Measurements from ENCODE around the gene CNTNAP2. TPM values are rescaled to one million over a fixed set of nuclear protein-coding genes. Genes with fewer than 3 reads are reported as not detected.
"Not testable (repeated sequence)": the region's sequence is repeated elsewhere in the genome, so short reads cannot be mapped to it uniquely, and the experiment has no call there.

CNTNAP2 gene
- total RNA-seq, 6 experiments from 2014 or later: 0.07 to 0.13 (median 0.12) TPM; not detected in 3

DNA sequence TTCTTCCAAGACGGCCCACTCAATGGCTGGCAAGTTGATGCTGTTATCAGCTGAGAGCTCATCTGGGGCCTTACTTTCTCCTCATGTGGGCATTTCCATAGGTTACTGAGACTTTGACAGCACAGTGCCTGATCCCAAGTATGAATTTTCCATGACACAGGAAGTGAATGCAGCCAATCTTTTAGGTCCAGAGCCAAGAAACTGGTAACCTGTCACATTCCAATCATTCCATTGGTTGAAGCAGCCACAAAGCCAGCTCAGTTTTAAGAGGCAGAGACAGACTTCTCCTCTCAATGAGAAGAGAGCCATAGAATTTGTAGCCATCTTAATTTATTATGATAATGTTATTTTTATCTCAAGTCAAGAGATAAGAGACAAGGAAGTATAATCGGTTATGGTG, 775.5 kb downstream of the CNTNAP2 start:
- H3K9me3 Mint-ChIP-seq: peaks cover 21% of the 10 kb centered on the region
- no peak overlapping the region for H3K27ac Mint-ChIP-seq
- TF ChIP-seq, protein P1, sequence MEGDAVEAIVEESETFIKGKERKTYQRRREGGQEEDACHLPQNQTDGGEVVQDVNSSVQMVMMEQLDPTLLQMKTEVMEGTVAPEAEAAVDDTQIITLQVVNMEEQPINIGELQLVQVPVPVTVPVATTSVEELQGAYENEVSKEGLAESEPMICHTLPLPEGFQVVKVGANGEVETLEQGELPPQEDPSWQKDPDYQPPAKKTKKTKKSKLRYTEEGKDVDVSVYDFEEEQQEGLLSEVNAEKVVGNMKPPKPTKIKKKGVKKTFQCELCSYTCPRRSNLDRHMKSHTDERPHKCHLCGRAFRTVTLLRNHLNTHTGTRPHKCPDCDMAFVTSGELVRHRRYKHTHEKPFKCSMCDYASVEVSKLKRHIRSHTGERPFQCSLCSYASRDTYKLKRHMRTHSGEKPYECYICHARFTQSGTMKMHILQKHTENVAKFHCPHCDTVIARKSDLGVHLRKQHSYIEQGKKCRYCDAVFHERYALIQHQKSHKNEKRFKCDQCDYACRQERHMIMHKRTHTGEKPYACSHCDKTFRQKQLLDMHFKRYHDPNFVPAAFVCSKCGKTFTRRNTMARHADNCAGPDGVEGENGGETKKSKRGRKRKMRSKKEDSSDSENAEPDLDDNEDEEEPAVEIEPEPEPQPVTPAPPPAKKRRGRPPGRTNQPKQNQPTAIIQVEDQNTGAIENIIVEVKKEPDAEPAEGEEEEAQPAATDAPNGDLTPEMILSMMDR (IDR thresholded peaks at IDR 0.05): no peak
- no peak for DNase-seq
- no peaks in the 10 kb centered on the region for H3K4me1 Mint-ChIP-seq (ENCODE audit: low read depth)
- no peaks in the 10 kb centered on the region for H3K27me3 Mint-ChIP-seq (ENCODE audit: insufficient read depth)
- H3K36me3 Mint-ChIP-seq (ENCODE audit: low read depth): no peaks in the 10 kb centered on the region
- H3K4me3 Mint-ChIP-seq: no peak overlapping the region

GRCh38 chr7:146894927-146895326, 778.3 kb downstream of the CNTNAP2 start:
- H3K27me3 Mint-ChIP-seq (ENCODE audit: insufficient read depth): no peaks in the 10 kb centered on the region
- no peaks in the 10 kb centered on the region for H3K4me1 Mint-ChIP-seq (ENCODE audit: low read depth)
- no peak overlapping the region for H3K4me3 Mint-ChIP-seq
- no peaks in the 10 kb centered on the region for H3K36me3 Mint-ChIP-seq (ENCODE audit: low read depth)
- no peak for DNase-seq
- TF ChIP-seq, protein P1 (IDR thresholded peaks at IDR 0.05): no peak
- H3K27ac Mint-ChIP-seq: no peak overlapping the region
- H3K9me3 Mint-ChIP-seq: peaks cover 23% of the 10 kb centered on the region

DNA sequence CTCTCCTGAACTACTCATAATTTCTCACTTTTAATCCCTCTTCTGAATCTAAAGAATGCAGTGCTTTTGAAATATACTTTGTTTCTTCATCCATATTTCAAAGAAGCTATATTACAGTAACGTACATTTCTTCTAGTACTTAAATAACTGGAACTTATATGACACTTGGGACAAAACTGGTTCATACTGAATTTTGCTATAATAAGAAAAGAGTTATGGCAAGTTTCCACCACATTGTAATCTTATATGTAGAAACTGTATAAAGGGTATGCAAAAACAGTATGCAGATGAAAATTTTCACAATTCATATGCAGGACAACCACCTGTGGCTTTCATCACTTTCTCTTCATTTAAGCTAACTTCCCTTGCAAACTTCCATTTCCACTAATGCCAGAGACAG, 785.7 kb downstream of the CNTNAP2 start:
- H3K9me3 Mint-ChIP-seq: peaks cover 58% of the 10 kb centered on the region
- H3K27ac Mint-ChIP-seq: no peak overlapping the region
- H3K27me3 Mint-ChIP-seq (ENCODE audit: insufficient read depth): no peaks in the 10 kb centered on the region
- no peaks in the 10 kb centered on the region for H3K36me3 Mint-ChIP-seq (ENCODE audit: low read depth)
- H3K4me3 Mint-ChIP-seq: no peak overlapping the region
- no peaks in the 10 kb centered on the region for H3K4me1 Mint-ChIP-seq (ENCODE audit: low read depth)
- TF ChIP-seq, protein P1 (IDR thresholded peaks at IDR 0.05): no peak
- no peak for DNase-seq

- DNase-seq: no peak
- H3K4me3 Mint-ChIP-seq: no peak overlapping the region
Measured at GRCh38 chr7:146902728-146903127, 786.1 kb downstream of the CNTNAP2 start.

GRCh38 chr7:146905746-146906145, 789.1 kb downstream of the CNTNAP2 start:
- H3K36me3 Mint-ChIP-seq (ENCODE audit: low read depth); H3K27ac Mint-ChIP-seq; DNase-seq; H3K27me3 Mint-ChIP-seq (ENCODE audit: insufficient read depth); H3K4me1 Mint-ChIP-seq (ENCODE audit: low read depth); H3K4me3 Mint-ChIP-seq: not testable (repeated sequence)
- H3K9me3 Mint-ChIP-seq: peaks cover 41% of the 10 kb centered on the region

More at GRCh38 chr7:146902728-146903127, 786.1 kb downstream of the CNTNAP2 start:
- Mint-ChIP-seq H3K27me3 (ENCODE audit: insufficient read depth) (no peaks in the 10 kb centered on the region), H3K27ac (no peak overlapping the region), H3K36me3 (ENCODE audit: low read depth) (no peaks in the 10 kb centered on the region), H3K9me3 (peaks cover 58% of the 10 kb centered on the region), H3K4me1 (ENCODE audit: low read depth) (no peaks in the 10 kb centered on the region)
- TF ChIP-seq, protein P1 (IDR thresholded peaks at IDR 0.05): no peak

GRCh38 chr7:146922782-146923181, 806.2 kb downstream of the CNTNAP2 start:
- Mint-ChIP-seq H3K27ac (no peak overlapping the region), H3K4me3 (no peak overlapping the region), H3K27me3 (ENCODE audit: insufficient read depth) (no peaks in the 10 kb centered on the region), H3K4me1 (ENCODE audit: low read depth) (no peaks in the 10 kb centered on the region), H3K36me3 (ENCODE audit: low read depth) (no peaks in the 10 kb centered on the region), H3K9me3 (peaks cover 26% of the 10 kb centered on the region)
- TF ChIP-seq, protein P1 (IDR thresholded peaks at IDR 0.05): no peak
- no peak for DNase-seq

All from HFFc6 (cell line).